OCI-LY7 (cell line): ENCODE measurements around the gene GP1BB. TPM values are rescaled to one million over a fixed set of nuclear protein-coding genes. Genes with fewer than 3 reads are reported as not detected.
"Not testable (repeated sequence)": the region's sequence is repeated elsewhere in the genome, so short reads cannot be mapped to it uniquely, and the experiment has no call there.

Experiments
- BruUV-seq: library from RNA; stranded (reverse); fragments of 400-500 nt; replicated peaks from 2 replicates; lab custom pipeline; 2021; lab: Mats Ljungman, UMichigan
- CTCF ChIA-PET: fragments of 300-600 bp; sonication (Branson Sonifier 250); formaldehyde crosslinking; loops from one replicate; lab custom pipeline; 2022; ENCODE audit warnings: antibody characterized with exemption; ENCODE audit not compliant: unreplicated experiment; lab: Charles Lee
- POLR2A ChIA-PET: fragments of 300-600 bp; sonication (Branson Sonifier 250); formaldehyde crosslinking; loops from one replicate; lab custom pipeline; 2022; ENCODE audit warnings: antibody characterized with exemption; lab: Charles Lee
- DNase-seq: peaks from one replicate; pipeline ENCODE4 v3.0.0-alpha.2; 2015; ENCODE audit warnings: low spot score
- H2AFZ ChIP-seq: fragments of 200-600 bp; sonication (generic), shearing (Covaris generic); 2 replicates; pipeline ENCODE4 v1.6.1; 2014; ENCODE audit warnings: mild to moderate bottlenecking, antibody characterized with exemption, low read length, moderate library complexity
- H3K27ac ChIP-seq: fragments of 200-600 bp; sonication (generic); 2 replicates; pipeline ENCODE4 v1.5.1; 2014; ENCODE audit warnings: mixed run types, low read depth, mild to moderate bottlenecking, moderate library complexity, low read length, inconsistent platforms; ENCODE audit not compliant: poor library complexity, severe bottlenecking
- H3K36me3 ChIP-seq: fragments of 200-600 bp; sonication (generic); 2 replicates; pipeline ENCODE4 v1.6.1; 2014; ENCODE audit warnings: mild to moderate bottlenecking, antibody characterized with exemption, low read length, moderate library complexity, mixed read lengths; ENCODE audit not compliant: insufficient read depth
- H3K4me1 ChIP-seq: fragments of 200-600 bp; sonication (generic); 2 replicates; pipeline ENCODE4 v1.5.1; 2014; ENCODE audit warnings: mild to moderate bottlenecking, low read length; ENCODE audit not compliant: insufficient read depth, poor library complexity, severe bottlenecking
- H3K4me2 ChIP-seq: fragments of 200-600 bp; sonication (generic); 2 replicates; pipeline ENCODE4 v1.6.1; 2014; ENCODE audit warnings: mild to moderate bottlenecking, low read length
- H3K4me3 ChIP-seq: fragments of 200-600 bp; sonication (generic); 2 replicates; pipeline ENCODE4 v1.5.1; 2014; ENCODE audit warnings: mild to moderate bottlenecking, low read depth, low read length; ENCODE audit not compliant: poor library complexity, severe bottlenecking
- H3K79me2 ChIP-seq: fragments of 200-600 bp; sonication (generic); 2 replicates; pipeline ENCODE4 v1.6.1; 2016; ENCODE audit warnings: low read depth, mild to moderate bottlenecking, low read length, moderate library complexity, mixed read lengths; ENCODE audit not compliant: insufficient read depth
- H3K9me2 ChIP-seq: fragments of 200-600 bp; sonication (generic); 2 replicates; pipeline ENCODE4 v1.6.1; 2016; ENCODE audit warnings: mild to moderate bottlenecking, low read length, mixed read lengths; ENCODE audit not compliant: insufficient read depth
- H3K9me3 ChIP-seq: fragments of 200-600 bp; sonication (generic); 2 replicates; pipeline ENCODE4 v1.6.1; 2014; ENCODE audit warnings: mild to moderate bottlenecking, mixed run types, low read length, mixed read lengths
- H4K20me1 ChIP-seq: fragments of 200-600 bp; sonication (generic); 2 replicates; pipeline ENCODE4 v1.6.1; 2014; ENCODE audit warnings: mild to moderate bottlenecking, antibody characterized with exemption, low read length, moderate library complexity, mixed read lengths; ENCODE audit not compliant: insufficient read depth
- CTCF ChIP-seq: fragments of 200-600 bp; sonication (generic); conservative IDR thresholded peaks from 2 replicates; pipeline ENCODE4 v1.5.1; 2014; ENCODE audit warnings: mild to moderate bottlenecking, antibody characterized with exemption, low read length, moderate library complexity, mixed read lengths
- EZH2phosphoT487 ChIP-seq: fragments of 200-600 bp; sonication (generic); IDR thresholded peaks from 2 replicates; pipeline ENCODE4 v1.6.1; 2018; ENCODE audit warnings: low read depth, borderline replicate concordance, mild to moderate bottlenecking, mixed run types, antibody characterized with exemption, low read length, moderate library complexity, mixed read lengths
- intact Hi-C: fragments of 100-400 bp; cut with micrococcal nuclease; formaldehyde crosslinking; loops from one replicate; pipeline ENCODE4 v1.10.0; 2022; ENCODE audit not compliant: unreplicated experiment
- total RNA-seq, 2 experiments: library from RNA; depleted of rRNA in 1 of 2; stranded (reverse); fragments of >200 nt in 1 of 2; shearing (Covaris generic) in 1 of 2; gene quantifications; 2 replicates each; pipeline ENCODE4 v1.2.3, GENCODE V29; 2014 to 2022

GP1BB gene
- total RNA-seq, 2 experiments from 2014 or later, result not detected

DNA sequence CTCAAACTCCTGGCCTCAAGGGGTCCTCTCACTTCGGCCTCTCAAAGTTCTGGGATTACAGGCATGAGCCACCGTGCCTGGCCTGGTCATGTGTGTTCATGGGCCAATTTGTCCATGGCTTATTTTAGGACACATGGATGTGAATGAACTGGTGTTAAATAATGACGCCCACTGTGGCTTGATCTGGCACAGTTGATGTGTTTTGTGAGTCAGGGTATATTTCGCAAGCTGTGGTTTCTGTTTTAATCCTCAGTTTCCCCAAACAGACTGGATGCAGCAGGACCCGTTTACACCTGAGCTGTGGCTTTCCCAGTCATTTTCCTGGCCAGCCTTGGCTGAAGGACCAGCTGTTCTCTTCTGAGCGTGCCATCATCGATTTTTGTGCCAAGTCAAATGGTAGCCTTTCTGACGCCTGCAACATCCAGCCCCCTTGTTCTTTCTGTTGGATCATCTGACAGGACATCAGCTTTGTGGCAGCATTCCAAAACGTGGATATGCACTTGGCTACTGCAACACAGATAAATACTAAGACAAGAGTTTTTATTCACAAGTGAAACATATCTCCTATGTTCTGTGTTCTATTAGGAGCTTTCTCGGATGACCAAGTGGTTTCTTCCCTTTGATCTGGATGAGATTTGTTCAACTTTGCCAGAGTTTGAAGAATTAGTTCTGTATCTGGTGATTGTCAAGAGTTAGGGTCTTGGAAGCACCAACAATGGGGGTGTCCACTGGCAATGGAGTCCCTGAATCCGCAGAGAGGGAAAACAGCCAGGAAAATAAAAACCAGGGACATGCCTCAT, 49.0 kb upstream of the GP1BB start:
- no TSS peak for BruUV-seq

GRCh38 chr22:19674929-19675253, 48.4 kb upstream of the GP1BB start:
- Histone ChIP-seq H3K4me2 (no peak overlapping the region), H3K27ac (no peak overlapping the region), H4K20me1 (no peaks in the 10 kb centered on the region), H3K4me3 (no peak overlapping the region), H3K4me1 (no peaks in the 10 kb centered on the region), H3K79me2 (no peaks in the 10 kb centered on the region), H3K36me3 (no peaks in the 10 kb centered on the region), H3K9me2 (no peaks in the 10 kb centered on the region), H3K9me3 (no peaks in the 10 kb centered on the region), H2AFZ (no peak overlapping the region)
- DNase-seq, result no peak
- intact Hi-C loops, result no loop called here
- ChIA-PET CTCF (no interaction called here), POLR2A (no interaction called here)
- BruUV-seq, result no TSS peak
- no peak for TF ChIP-seq EZH2phosphoT487
- no peak for TF ChIP-seq CTCF

More for the DNA sequence above, 49.0 kb upstream of the GP1BB start:
- POLR2A ChIA-PET, result interaction anchor here (0.8 kb wide), 1 partner anchor 658 kb away, joined by 3 read pairs; no protein-coding TSS in a partner anchor
- DNase-seq, result no peak
- intact Hi-C loops, result no loop called here
- Histone ChIP-seq H3K79me2 (no peaks in the 10 kb centered on the region), H3K4me3 (no peak overlapping the region), H3K9me3 (no peaks in the 10 kb centered on the region), H3K27ac (no peak overlapping the region), H3K36me3 (no peaks in the 10 kb centered on the region), H3K9me2 (no peaks in the 10 kb centered on the region), H3K4me1 (no peaks in the 10 kb centered on the region), H4K20me1 (no peaks in the 10 kb centered on the region), H3K4me2 (no peak overlapping the region), H2AFZ (no peak overlapping the region)
- CTCF ChIA-PET, result no interaction called here
- TF ChIP-seq EZH2phosphoT487 (no peak), CTCF (no peak)

- Histone ChIP-seq H3K79me2 (no peaks in the 10 kb centered on the region), H4K20me1 (no peaks in the 10 kb centered on the region), H3K9me2 (no peaks in the 10 kb centered on the region), H2AFZ (no peak overlapping the region), H3K36me3 (no peaks in the 10 kb centered on the region), H3K4me1 (no peaks in the 10 kb centered on the region), H3K9me3 (no peaks in the 10 kb centered on the region), H3K4me3 (no peak overlapping the region), H3K27ac (no peak overlapping the region), H3K4me2 (no peak overlapping the region)
- DNase-seq, result no peak
- BruUV-seq, result no TSS peak
- no peak for TF ChIP-seq EZH2phosphoT487
- TF ChIP-seq CTCF, result no peak
- intact Hi-C loops, result no loop called here
- ChIA-PET POLR2A (interaction anchor here (0.6 kb wide), 1 partner anchor 9 kb away, joined by 5 read pairs; no protein-coding TSS in a partner anchor), CTCF (no interaction called here)
Measured at GRCh38 chr22:19675428-19675827, 47.9 kb upstream of the GP1BB start.

DNA sequence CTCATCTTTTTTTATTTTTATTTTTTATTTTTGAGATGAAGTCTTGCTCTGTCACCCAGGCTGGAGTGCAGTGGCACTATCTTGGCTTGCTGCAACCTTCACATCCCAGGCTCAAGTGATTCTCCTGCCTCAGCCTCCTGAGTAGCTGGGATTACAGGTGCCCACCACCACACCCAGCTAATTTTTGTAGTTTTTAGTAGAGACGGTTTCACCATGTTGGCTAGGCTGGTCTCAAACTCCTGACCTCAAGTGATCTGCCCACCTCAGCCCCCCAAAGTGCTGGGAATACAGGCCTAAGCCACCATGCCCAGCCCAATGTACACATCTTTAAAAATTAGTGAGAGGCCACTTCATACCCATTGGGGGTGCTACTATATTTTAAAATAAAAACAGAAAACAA, 46.9 kb upstream of the GP1BB start:
- H3K4me1 ChIP-seq, H3K9me2 ChIP-seq, H4K20me1 ChIP-seq, H2AFZ ChIP-seq, H3K27ac ChIP-seq, DNase-seq, H3K36me3 ChIP-seq, POLR2A ChIA-PET, intact Hi-C loops, H3K9me3 ChIP-seq, BruUV-seq, H3K79me2 ChIP-seq, H3K4me3 ChIP-seq, H3K4me2 ChIP-seq, CTCF ChIA-PET: not testable (repeated sequence)
